ENCODE results near the gene PDE6H.

DNA sequence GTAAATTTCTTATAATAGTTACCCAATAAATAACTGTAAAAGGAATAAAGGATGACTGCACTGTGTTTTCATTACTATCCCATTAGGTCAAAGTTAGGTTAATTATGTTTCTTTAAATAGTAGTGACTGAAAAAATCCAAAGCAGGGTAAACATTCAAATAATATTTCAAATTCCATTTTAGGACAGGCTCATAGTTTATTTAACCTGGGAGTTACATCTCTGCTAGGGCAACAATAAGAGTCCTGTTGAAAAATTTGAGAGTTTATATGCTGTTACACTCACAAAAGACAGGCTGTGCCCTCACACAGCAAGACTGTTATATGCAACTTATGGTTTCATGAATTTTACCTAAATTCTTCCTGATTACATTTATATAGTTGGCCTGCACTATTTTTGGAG lies 42.5 kb upstream of the PDE6H start:
- TF ChIP-seq POLR2A (IDR thresholded peaks at IDR 0.05; ENCODE audit: low read depth, low read length) = no peak
- TF ChIP-seq, protein P1, sequence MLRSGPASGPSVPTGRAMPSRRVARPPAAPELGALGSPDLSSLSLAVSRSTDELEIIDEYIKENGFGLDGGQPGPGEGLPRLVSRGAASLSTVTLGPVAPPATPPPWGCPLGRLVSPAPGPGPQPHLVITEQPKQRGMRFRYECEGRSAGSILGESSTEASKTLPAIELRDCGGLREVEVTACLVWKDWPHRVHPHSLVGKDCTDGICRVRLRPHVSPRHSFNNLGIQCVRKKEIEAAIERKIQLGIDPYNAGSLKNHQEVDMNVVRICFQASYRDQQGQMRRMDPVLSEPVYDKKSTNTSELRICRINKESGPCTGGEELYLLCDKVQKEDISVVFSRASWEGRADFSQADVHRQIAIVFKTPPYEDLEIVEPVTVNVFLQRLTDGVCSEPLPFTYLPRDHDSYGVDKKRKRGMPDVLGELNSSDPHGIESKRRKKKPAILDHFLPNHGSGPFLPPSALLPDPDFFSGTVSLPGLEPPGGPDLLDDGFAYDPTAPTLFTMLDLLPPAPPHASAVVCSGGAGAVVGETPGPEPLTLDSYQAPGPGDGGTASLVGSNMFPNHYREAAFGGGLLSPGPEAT (IDR thresholded peaks at IDR 0.05; ENCODE audit: low read depth) = no peak
- TF ChIP-seq MYC (IDR thresholded peaks at IDR 0.05; ENCODE audit: insufficient read depth, insufficient read length, insufficient replicate concordance, low read length, severe bottlenecking) = no peak
- TF ChIP-seq CBX5 (IDR thresholded peaks at IDR 0.05; ENCODE audit: low read depth) = no peak
- no peak for TF ChIP-seq EZH2 (IDR thresholded peaks at IDR 0.05; ENCODE audit: borderline replicate concordance, control insufficient read depth, low read depth, low read length)
- TF ChIP-seq, protein P2, sequence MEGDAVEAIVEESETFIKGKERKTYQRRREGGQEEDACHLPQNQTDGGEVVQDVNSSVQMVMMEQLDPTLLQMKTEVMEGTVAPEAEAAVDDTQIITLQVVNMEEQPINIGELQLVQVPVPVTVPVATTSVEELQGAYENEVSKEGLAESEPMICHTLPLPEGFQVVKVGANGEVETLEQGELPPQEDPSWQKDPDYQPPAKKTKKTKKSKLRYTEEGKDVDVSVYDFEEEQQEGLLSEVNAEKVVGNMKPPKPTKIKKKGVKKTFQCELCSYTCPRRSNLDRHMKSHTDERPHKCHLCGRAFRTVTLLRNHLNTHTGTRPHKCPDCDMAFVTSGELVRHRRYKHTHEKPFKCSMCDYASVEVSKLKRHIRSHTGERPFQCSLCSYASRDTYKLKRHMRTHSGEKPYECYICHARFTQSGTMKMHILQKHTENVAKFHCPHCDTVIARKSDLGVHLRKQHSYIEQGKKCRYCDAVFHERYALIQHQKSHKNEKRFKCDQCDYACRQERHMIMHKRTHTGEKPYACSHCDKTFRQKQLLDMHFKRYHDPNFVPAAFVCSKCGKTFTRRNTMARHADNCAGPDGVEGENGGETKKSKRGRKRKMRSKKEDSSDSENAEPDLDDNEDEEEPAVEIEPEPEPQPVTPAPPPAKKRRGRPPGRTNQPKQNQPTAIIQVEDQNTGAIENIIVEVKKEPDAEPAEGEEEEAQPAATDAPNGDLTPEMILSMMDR (IDR thresholded peaks at IDR 0.05 in 2 of 3, conservative IDR thresholded peaks at IDR 0.05 in 1 of 3; ENCODE audit: control insufficient read depth in 2 of 3, extremely low read depth in 1 of 3, insufficient read depth in 1 of 3, low read depth in 3 of 3, low read length in 3 of 3) = peak in 1 of 3 experiments; percentile 8; a peak in 1 of 6 replicates
- TF ChIP-seq, protein P3, sequence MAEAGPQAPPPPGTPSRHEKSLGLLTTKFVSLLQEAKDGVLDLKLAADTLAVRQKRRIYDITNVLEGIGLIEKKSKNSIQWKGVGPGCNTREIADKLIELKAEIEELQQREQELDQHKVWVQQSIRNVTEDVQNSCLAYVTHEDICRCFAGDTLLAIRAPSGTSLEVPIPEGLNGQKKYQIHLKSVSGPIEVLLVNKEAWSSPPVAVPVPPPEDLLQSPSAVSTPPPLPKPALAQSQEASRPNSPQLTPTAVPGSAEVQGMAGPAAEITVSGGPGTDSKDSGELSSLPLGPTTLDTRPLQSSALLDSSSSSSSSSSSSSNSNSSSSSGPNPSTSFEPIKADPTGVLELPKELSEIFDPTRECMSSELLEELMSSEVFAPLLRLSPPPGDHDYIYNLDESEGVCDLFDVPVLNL (IDR thresholded peaks at IDR 0.05; ENCODE audit: low read depth, low read length) = no peak
- TF ChIP-seq, protein P4, sequence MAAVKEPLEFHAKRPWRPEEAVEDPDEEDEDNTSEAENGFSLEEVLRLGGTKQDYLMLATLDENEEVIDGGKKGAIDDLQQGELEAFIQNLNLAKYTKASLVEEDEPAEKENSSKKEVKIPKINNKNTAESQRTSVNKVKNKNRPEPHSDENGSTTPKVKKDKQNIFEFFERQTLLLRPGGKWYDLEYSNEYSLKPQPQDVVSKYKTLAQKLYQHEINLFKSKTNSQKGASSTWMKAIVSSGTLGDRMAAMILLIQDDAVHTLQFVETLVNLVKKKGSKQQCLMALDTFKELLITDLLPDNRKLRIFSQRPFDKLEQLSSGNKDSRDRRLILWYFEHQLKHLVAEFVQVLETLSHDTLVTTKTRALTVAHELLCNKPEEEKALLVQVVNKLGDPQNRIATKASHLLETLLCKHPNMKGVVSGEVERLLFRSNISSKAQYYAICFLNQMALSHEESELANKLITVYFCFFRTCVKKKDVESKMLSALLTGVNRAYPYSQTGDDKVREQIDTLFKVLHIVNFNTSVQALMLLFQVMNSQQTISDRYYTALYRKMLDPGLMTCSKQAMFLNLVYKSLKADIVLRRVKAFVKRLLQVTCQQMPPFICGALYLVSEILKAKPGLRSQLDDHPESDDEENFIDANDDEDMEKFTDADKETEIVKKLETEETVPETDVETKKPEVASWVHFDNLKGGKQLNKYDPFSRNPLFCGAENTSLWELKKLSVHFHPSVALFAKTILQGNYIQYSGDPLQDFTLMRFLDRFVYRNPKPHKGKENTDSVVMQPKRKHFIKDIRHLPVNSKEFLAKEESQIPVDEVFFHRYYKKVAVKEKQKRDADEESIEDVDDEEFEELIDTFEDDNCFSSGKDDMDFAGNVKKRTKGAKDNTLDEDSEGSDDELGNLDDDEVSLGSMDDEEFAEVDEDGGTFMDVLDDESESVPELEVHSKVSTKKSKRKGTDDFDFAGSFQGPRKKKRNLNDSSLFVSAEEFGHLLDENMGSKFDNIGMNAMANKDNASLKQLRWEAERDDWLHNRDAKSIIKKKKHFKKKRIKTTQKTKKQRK (IDR thresholded peaks at IDR 0.05; ENCODE audit: low read depth, low read length) = no peak
- TF ChIP-seq, protein P5, sequence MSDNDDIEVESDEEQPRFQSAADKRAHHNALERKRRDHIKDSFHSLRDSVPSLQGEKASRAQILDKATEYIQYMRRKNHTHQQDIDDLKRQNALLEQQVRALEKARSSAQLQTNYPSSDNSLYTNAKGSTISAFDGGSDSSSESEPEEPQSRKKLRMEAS (IDR thresholded peaks at IDR 0.05; ENCODE audit: low read depth, low read length) = no peak
- no peak for TF ChIP-seq MTA3 (IDR thresholded peaks at IDR 0.05; ENCODE audit: borderline replicate concordance, low read length)
- no peak for TF ChIP-seq NFYA (IDR thresholded peaks at IDR 0.05; ENCODE audit: borderline replicate concordance, low read depth, low read length)
- TF ChIP-seq SUZ12 (IDR thresholded peaks at IDR 0.05; ENCODE audit: unreplicated experiment) = no peak
- no peak for TF ChIP-seq SMARCA5 (IDR thresholded peaks at IDR 0.05)
